ENCODE data around the gene MYADM. TPM values are rescaled to one million over a fixed set of nuclear protein-coding genes. Genes with fewer than 3 reads are reported as not detected.
"Not testable (repeated sequence)": the region's sequence is repeated elsewhere in the genome, so short reads cannot be mapped to it uniquely, and the experiment has no call there.

Gene MYADM, protein sequence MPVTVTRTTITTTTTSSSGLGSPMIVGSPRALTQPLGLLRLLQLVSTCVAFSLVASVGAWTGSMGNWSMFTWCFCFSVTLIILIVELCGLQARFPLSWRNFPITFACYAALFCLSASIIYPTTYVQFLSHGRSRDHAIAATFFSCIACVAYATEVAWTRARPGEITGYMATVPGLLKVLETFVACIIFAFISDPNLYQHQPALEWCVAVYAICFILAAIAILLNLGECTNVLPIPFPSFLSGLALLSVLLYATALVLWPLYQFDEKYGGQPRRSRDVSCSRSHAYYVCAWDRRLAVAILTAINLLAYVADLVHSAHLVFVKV
- total RNA-seq = 100 to 1,000 TPM; 106 to 209 TPM
- long read RNA-seq, partial matches to known transcripts = 27 of 29 reads
- long read RNA-seq, other reads (novel, unspliced or antisense) = 0 of 29 reads

- ATAC-seq (peak; percentile 80 to 86), DNase-seq (peak; percentile 99)
- intact Hi-C loops (cut with DNase I) = no loop called here
These were observed at the start of gene MYADM for GRCh38 chr19:53867225-53868090. MYADM (plus strand) TSS chr19:53867883; CDS start chr19:53873530, 5,647 bp downstream.

GRCh38 chr19:53818756-53819155 is 48.9 kb upstream of the MYADM start:
- no peak for DNase-seq
- ATAC-seq = no peak
- intact Hi-C loops (cut with DNase I) = no loop called here

GRCh38 chr19:53819861-53820260 is 47.8 kb upstream of the MYADM start:
- ATAC-seq = no peak
- no peak for DNase-seq
- intact Hi-C loops (cut with DNase I) = no loop called here

GRCh38 chr19:53823380-53824120 is 44.1 kb upstream of the MYADM start:
- intact Hi-C loops (cut with DNase I) = no loop called here
- ATAC-seq (peak in 1 of 2 donors; percentile 22), DNase-seq (no peak)

- DNase-seq (no peak), ATAC-seq (peak; percentile 65 to 84)
- intact Hi-C loops (cut with DNase I) = no loop called here
These were observed 43.5 kb upstream of the MYADM start, which contains the start of gene NLRP12 for GRCh38 chr19:53824134-53824611. NLRP12 (minus strand) TSS chr19:53824314; CDS start chr19:53824174, 140 bp downstream.

- intact Hi-C loops (cut with DNase I) = no loop called here
- no peak for ATAC-seq
These were observed 40.8 kb upstream of the MYADM start for GRCh38 chr19:53826876-53827275.

DNA sequence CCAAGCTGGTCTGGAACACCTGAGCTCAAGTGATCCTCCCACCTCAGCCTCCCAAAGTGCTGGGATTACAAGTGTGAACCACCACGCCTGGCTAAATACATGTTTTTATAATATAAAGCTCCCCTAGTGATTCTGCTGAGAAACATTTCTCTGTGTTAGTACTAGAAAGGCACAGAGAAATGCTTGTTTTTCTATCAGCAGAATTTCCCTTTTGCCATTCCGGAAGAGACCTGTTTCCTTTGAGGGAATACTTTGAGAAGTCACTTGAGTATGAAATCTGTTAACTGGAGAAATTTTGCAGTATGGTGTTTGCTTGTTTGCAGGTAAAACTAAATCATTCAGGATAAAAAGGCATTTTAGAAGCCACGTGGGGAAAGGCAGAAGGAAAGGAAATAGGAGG is 39.2 kb upstream of the MYADM start:
- no peak for DNase-seq
- no peak for ATAC-seq
- intact Hi-C loops (cut with DNase I) = no loop called here

More at GRCh38 chr19:53826876-53827275, 40.8 kb upstream of the MYADM start:
- DNase-seq = no peak

- intact Hi-C loops (cut with DNase I); DNase-seq; ATAC-seq: not testable (repeated sequence)
These were observed 34.8 kb upstream of the MYADM start for GRCh38 chr19:53832861-53833260.

DNA sequence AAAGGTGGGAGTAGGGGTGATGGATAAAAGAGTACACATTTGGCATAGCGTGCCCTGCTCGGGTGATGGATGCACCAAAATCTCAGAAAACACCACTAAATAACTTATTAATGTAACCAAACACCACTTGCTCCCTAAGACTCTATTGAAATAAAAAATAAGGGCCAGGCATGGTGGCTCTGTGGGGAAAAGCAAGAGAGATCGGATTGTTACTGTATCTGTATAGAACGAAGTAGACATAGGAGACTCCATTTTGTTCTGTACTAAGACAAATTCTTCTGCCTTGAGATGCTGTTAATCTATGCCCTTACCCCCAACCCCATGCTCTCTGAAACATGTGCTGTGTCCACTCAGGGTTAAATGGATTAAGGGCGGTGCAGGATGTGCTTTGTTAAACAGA is 29.2 kb upstream of the MYADM start:
- ATAC-seq; intact Hi-C loops (cut with DNase I): not testable (repeated sequence)

GRCh38 chr19:53840241-53840640 is 27.4 kb upstream of the MYADM start:
- not testable (repeated sequence) for DNase-seq, ATAC-seq
- intact Hi-C loops (cut with DNase I) = loop anchor here (5.0 to 10.0 kb wide), 2 partner anchors 65 to 182 kb away; partner anchors contain the start of gene CACNG7 (in 1 of the 2)

More for the DNA sequence above, 29.2 kb upstream of the MYADM start:
- DNase-seq = not testable (repeated sequence)

DNA sequence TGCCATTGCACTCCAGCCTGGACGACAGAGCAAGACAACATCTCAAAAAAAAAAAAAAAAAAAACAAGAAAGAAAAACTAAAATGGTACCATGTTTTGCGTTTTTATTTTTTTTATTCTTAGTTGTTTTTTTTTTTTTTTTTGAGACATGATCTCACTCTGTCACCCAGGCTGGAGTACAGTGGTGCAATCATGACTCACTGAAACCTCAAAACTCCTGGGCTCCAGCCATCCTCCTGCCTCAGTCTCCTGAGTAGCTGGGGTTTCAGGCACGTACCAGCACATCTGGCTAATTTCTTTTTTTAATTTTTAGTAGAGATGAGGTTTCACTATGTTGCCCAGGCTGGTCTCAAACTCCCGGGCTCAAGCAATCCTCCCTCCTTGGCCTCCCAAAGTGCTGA is 26.8 kb upstream of the MYADM start:
- peak in 1 of 2 donors; percentile 72 for ATAC-seq
- not testable (repeated sequence) for DNase-seq
- intact Hi-C loops (cut with DNase I) = loop anchor here (5.0 to 10.0 kb wide), 2 partner anchors 64 to 181 kb away; partner anchors contain the start of gene CACNG7 (in 1 of the 2)

DNA sequence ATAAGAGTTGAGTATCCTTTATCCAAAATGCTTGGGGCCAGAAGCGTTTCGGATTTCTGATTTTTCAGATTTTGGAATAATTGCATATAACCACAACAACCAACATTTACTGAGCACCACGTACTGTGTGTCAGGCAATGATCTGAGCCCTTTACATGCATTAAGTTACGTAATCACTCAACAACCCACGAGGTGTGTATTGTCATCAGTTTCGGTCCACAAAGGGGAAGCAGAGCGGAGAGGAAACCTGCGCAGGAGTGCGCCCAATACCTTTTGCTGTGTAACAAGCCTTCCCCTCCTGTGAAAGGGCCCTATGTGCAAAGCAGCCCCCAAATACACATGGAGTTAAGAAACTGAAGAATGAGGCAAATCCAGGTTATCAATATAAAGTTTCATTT is 22.8 kb upstream of the MYADM start:
- ATAC-seq (no peak), DNase-seq (no peak)
- intact Hi-C loops (cut with DNase I) = loop anchor here (5.0 to 10.0 kb wide), 2 partner anchors 60 to 177 kb away; partner anchors contain the start of gene CACNG7 (in 1 of the 2)

DNA sequence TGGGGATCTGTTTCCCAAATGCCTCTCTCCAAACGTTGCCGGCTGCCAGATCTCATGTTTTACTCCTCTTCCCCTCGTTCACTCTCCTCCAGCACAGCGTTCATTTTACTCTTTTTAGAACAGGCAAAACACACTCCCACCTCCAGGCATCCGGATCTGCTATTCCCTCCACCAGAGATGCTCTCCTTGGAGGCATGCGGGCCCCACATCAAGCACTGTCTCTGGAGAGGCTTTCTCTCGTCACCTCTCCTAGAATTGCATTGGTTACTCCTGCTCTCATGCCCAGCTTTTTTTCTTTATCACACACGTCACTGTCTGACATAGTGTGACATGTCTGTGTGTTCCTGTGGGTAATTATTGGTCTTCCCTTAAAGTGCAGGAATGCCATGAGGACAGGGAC is 20.1 kb upstream of the MYADM start:
- ATAC-seq (no peak), DNase-seq (no peak)
- intact Hi-C loops (cut with DNase I) = loop anchor here in 1 of 2 donors (10.0 kb wide), 1 partner anchor 57 kb away; the partner anchor contains the start of gene CACNG7

DNA sequence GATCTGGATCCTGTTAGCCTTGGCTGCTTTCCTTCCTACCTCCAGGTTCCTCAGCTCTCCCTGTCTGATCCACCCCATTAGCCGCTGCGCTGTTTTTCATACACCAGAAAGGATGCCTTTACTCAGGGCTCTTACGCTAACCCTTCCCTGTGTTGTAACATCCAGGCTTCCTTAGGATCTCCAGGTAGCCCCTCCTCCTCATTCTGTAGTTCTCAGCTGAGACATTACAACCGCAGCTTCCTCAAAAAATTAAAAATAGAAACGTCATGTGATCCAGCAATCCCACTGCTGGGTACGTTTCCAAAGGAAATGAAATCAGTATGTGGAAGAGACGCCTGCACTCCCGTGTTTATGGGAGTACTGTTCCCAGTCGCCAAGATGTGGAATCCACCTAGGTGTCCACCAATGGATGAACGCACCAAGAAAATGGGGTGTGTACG is 18.4 kb upstream of the MYADM start:
- intact Hi-C loops (cut with DNase I) = loop anchor here in 1 of 2 donors (10.0 kb wide), 1 partner anchor 56 kb away; the partner anchor contains the start of gene CACNG7
- DNase-seq = peak; percentile 38
- ATAC-seq = peak; percentile 41 to 75

- intact Hi-C loops (cut with DNase I) = no loop called here
- ATAC-seq (no peak), DNase-seq (no peak)
These were observed 14.0 kb upstream of the MYADM start for GRCh38 chr19:53853707-53854106.

- no peak for DNase-seq
- intact Hi-C loops (cut with DNase I) = no loop called here
- ATAC-seq = no peak
These were observed 3.3 kb upstream of the MYADM start for GRCh38 chr19:53864308-53864836.

DNA sequence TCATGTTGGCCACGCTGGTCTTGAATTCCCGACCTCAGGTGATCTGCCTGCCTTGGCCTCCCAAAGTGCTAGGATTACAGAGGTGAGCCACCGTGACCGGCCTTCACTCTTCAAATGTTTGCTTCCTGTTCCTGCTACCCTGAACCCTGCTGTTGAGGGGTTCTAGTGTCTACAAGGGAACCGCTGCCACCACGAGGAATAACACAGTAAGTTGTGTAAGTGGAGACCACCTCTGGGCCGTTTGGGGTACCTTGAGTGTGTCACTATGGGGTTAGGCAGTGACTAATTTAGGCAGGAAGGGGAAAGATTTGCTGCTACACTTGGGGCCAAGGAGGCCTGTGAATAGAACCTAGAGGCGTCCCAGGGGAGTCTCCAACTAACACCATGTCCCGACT is 2.2 kb upstream of the MYADM start:
- no peak for ATAC-seq
- intact Hi-C loops (cut with DNase I) = no loop called here
- DNase-seq = no peak
